ENCODE results near the gene PNKD.

The PNKD gene

GRCh38 chr2:218343591-218343990 is 73.3 kb downstream of the PNKD start:
- Histone ChIP-seq H3K27me3 (ENCODE audit: low read depth, low read length) (no peaks in the 10 kb centered on the region), H3K4me1 (ENCODE audit: low read length) (no peaks in the 10 kb centered on the region), H3K9ac (ENCODE audit: low read length) (no peak overlapping the region), H4K20me1 (ENCODE audit: insufficient read depth, low read length) (no peaks in the 10 kb centered on the region), H3K4me3 (ENCODE audit: low read length) (no peak overlapping the region), H3K36me3 (replicated peaks; ENCODE audit: low read depth, low read length) (no peaks in the 10 kb centered on the region), H3K4me2 (ENCODE audit: low read length) (no peak overlapping the region), H3K27ac (ENCODE audit: low read length) (no peak overlapping the region), H3K9me3 (ENCODE audit: insufficient read depth, low read length) (no peaks in the 10 kb centered on the region), H3K79me2 (ENCODE audit: low read length) (no peaks in the 10 kb centered on the region), H2AFZ (ENCODE audit: low read depth, low read length) (no peak overlapping the region)
- no peak for TF ChIP-seq CTCF (IDR thresholded peaks at IDR 0.05; ENCODE audit: low read depth, low read length)
- TF ChIP-seq EZH2phosphoT487 (IDR thresholded peaks at IDR 0.05; ENCODE audit: low read depth) = no peak

GRCh38 chr2:218344090-218344754 is 73.9 kb downstream of the PNKD start:
- no peak overlapping the region for H3K4me3 ChIP-seq (ENCODE audit: low read length)
- H3K9me3 ChIP-seq (ENCODE audit: insufficient read depth, low read length) = no peaks in the 10 kb centered on the region
- H3K4me2 ChIP-seq (ENCODE audit: low read length) = no peak overlapping the region
- H3K36me3 ChIP-seq (replicated peaks; ENCODE audit: low read depth, low read length) = no peaks in the 10 kb centered on the region
- no peak overlapping the region for H3K9ac ChIP-seq (ENCODE audit: low read length)
- TF ChIP-seq CTCF (IDR thresholded peaks at IDR 0.05; ENCODE audit: low read depth, low read length) (no peak), EZH2phosphoT487 (IDR thresholded peaks at IDR 0.05; ENCODE audit: low read depth) (no peak)
- no peaks in the 10 kb centered on the region for H3K27me3 ChIP-seq (ENCODE audit: low read depth, low read length)
- no peaks in the 10 kb centered on the region for H3K4me1 ChIP-seq (ENCODE audit: low read length)
- no peak overlapping the region for H2AFZ ChIP-seq (ENCODE audit: low read depth, low read length)
- H3K79me2 ChIP-seq (ENCODE audit: low read length) = no peaks in the 10 kb centered on the region
- H4K20me1 ChIP-seq (ENCODE audit: insufficient read depth, low read length) = no peaks in the 10 kb centered on the region
- no peak overlapping the region for H3K27ac ChIP-seq (ENCODE audit: low read length)

- Histone ChIP-seq H2AFZ (ENCODE audit: low read depth, low read length) (no peak overlapping the region), H3K27ac (ENCODE audit: low read length) (no peak overlapping the region), H3K9me3 (ENCODE audit: insufficient read depth, low read length) (no peaks in the 10 kb centered on the region), H3K79me2 (ENCODE audit: low read length) (no peaks in the 10 kb centered on the region), H3K27me3 (ENCODE audit: low read depth, low read length) (no peaks in the 10 kb centered on the region), H3K4me2 (ENCODE audit: low read length) (no peak overlapping the region), H4K20me1 (ENCODE audit: insufficient read depth, low read length) (no peaks in the 10 kb centered on the region), H3K4me3 (ENCODE audit: low read length) (no peak overlapping the region), H3K4me1 (ENCODE audit: low read length) (no peaks in the 10 kb centered on the region), H3K9ac (ENCODE audit: low read length) (no peak overlapping the region), H3K36me3 (replicated peaks; ENCODE audit: low read depth, low read length) (no peaks in the 10 kb centered on the region)
- TF ChIP-seq EZH2phosphoT487 (IDR thresholded peaks at IDR 0.05; ENCODE audit: low read depth) (no peak), CTCF (IDR thresholded peaks at IDR 0.05; ENCODE audit: low read depth, low read length) (no peak)
These were observed 74.6 kb downstream of the PNKD start for GRCh38 chr2:218344755-218345417.

- Histone ChIP-seq H4K20me1 (ENCODE audit: insufficient read depth, low read length) (no peaks in the 10 kb centered on the region), H3K27me3 (ENCODE audit: low read depth, low read length) (no peaks in the 10 kb centered on the region), H3K9ac (ENCODE audit: low read length) (no peak overlapping the region), H3K9me3 (ENCODE audit: insufficient read depth, low read length) (no peaks in the 10 kb centered on the region), H3K36me3 (replicated peaks; ENCODE audit: low read depth, low read length) (no peaks in the 10 kb centered on the region), H3K4me3 (ENCODE audit: low read length) (no peak overlapping the region), H2AFZ (ENCODE audit: low read depth, low read length) (no peak overlapping the region), H3K4me2 (ENCODE audit: low read length) (no peak overlapping the region), H3K4me1 (ENCODE audit: low read length) (no peaks in the 10 kb centered on the region), H3K27ac (ENCODE audit: low read length) (no peak overlapping the region), H3K79me2 (ENCODE audit: low read length) (no peaks in the 10 kb centered on the region)
- TF ChIP-seq EZH2phosphoT487 (IDR thresholded peaks at IDR 0.05; ENCODE audit: low read depth) (no peak), CTCF (IDR thresholded peaks at IDR 0.05; ENCODE audit: low read depth, low read length) (no peak)
These were observed 75.3 kb downstream of the PNKD start for GRCh38 chr2:218345491-218346236.
